Measurements from ENCODE around the gene SNRPB2. TPM values are rescaled to one million over a fixed set of nuclear protein-coding genes. Genes with fewer than 3 reads are reported as not detected.
A peak's percentile ranks its signal among the peaks of the same experiment; 100 is the strongest.

SNRPB2 gene
- total RNA-seq, 2 donors from 2014 or later = 75.9 to 89.2 TPM

GRCh38 chr20:16745204-16745603 is 15.4 kb downstream of the SNRPB2 start:
- H3K9me3 Mint-ChIP-seq = no peaks in the 10 kb centered on the region
- peaks cover 17% of the 10 kb centered on the region for H3K36me3 Mint-ChIP-seq (ENCODE audit: low read depth)
- Histone ChIP-seq H3K9ac (ENCODE audit: extremely low read depth, low read length, poor library complexity, severe bottlenecking) (no peak overlapping the region), H3K4me1 (ENCODE audit: control insufficient read depth, insufficient read depth, low read length) (no peaks in the 10 kb centered on the region), H3K9me3 (ENCODE audit: control insufficient read depth, low read length) (no peaks in the 10 kb centered on the region), H3K27me3 (ENCODE audit: control insufficient read depth, insufficient read depth, low read length, poor library complexity, severe bottlenecking) (no peaks in the 10 kb centered on the region), H3K36me3 (ENCODE audit: control insufficient read depth, insufficient read depth, low read length) (peaks cover 21% of the 10 kb centered on the region), H3K27ac (ENCODE audit: low read depth, low read length) (no peak overlapping the region), H3K4me3 (ENCODE audit: low read length) (no peak overlapping the region)
- no peak for TF ChIP-seq CTCF (conservative IDR thresholded peaks at IDR 0.05)
- H3K4me1 Mint-ChIP-seq = no peaks in the 10 kb centered on the region
- no peak for DNase-seq
- 92 to 97% methylated on average over 3 to 5 of the region's 5 CpGs for WGBS, 2 experiments (ENCODE audit: insufficient coverage in 1 of 2, insufficient read length in 1 of 2)
- no peaks in the 10 kb centered on the region for H3K27me3 Mint-ChIP-seq (ENCODE audit: insufficient read depth)
- H3K4me3 Mint-ChIP-seq = no peak overlapping the region
- no peak overlapping the region for H3K27ac Mint-ChIP-seq

- TF ChIP-seq CTCF (conservative IDR thresholded peaks at IDR 0.05) = peak; percentile 62
- peaks cover 3% of the 10 kb centered on the region for H3K36me3 Mint-ChIP-seq (ENCODE audit: low read depth)
- Histone ChIP-seq H3K27ac (ENCODE audit: low read depth, low read length) (no peak overlapping the region), H3K4me1 (ENCODE audit: control insufficient read depth, insufficient read depth, low read length) (no peaks in the 10 kb centered on the region), H3K27me3 (ENCODE audit: control insufficient read depth, insufficient read depth, low read length, poor library complexity, severe bottlenecking) (no peaks in the 10 kb centered on the region), H3K36me3 (ENCODE audit: control insufficient read depth, insufficient read depth, low read length) (no peaks in the 10 kb centered on the region), H3K4me3 (ENCODE audit: low read length) (no peak overlapping the region), H3K9ac (ENCODE audit: extremely low read depth, low read length, poor library complexity, severe bottlenecking) (no peak overlapping the region), H3K9me3 (ENCODE audit: control insufficient read depth, low read length) (no peaks in the 10 kb centered on the region)
- no peak for DNase-seq
- H3K27ac Mint-ChIP-seq = no peak overlapping the region
- 79 to 90% methylated on average over 2 to 3 of the region's 3 CpGs for WGBS, 2 experiments (ENCODE audit: insufficient coverage in 1 of 2, insufficient read length in 1 of 2)
- no peak overlapping the region for H3K4me3 Mint-ChIP-seq
- no peaks in the 10 kb centered on the region for H3K27me3 Mint-ChIP-seq (ENCODE audit: insufficient read depth)
- no peaks in the 10 kb centered on the region for H3K9me3 Mint-ChIP-seq
- peaks cover under 1% of the 10 kb centered on the region for H3K4me1 Mint-ChIP-seq
Observed at GRCh38 chr20:16747291-16747811, 17.5 kb downstream of the SNRPB2 start.

- no peak for DNase-seq
- 90 to 100% methylated on average over 2 to 5 of the region's 5 CpGs for WGBS, 2 experiments (ENCODE audit: insufficient coverage in 1 of 2, insufficient read length in 1 of 2)
- TF ChIP-seq CTCF (conservative IDR thresholded peaks at IDR 0.05) = no peak
- peaks cover 3% of the 10 kb centered on the region for H3K4me1 Mint-ChIP-seq
- Histone ChIP-seq H3K36me3 (ENCODE audit: control insufficient read depth, insufficient read depth, low read length) (no peaks in the 10 kb centered on the region), H3K4me1 (ENCODE audit: control insufficient read depth, insufficient read depth, low read length) (no peaks in the 10 kb centered on the region), H3K9ac (ENCODE audit: extremely low read depth, low read length, poor library complexity, severe bottlenecking) (no peak within 1 kb of the TSS), H3K27ac (ENCODE audit: low read depth, low read length) (no peak within 1 kb of the TSS), H3K27me3 (ENCODE audit: control insufficient read depth, insufficient read depth, low read length, poor library complexity, severe bottlenecking) (no peaks in the 10 kb centered on the region), H3K9me3 (ENCODE audit: control insufficient read depth, low read length) (no peaks in the 10 kb centered on the region), H3K4me3 (ENCODE audit: low read length) (no peak within 1 kb of the TSS)
- no peak within 1 kb of the TSS for H3K27ac Mint-ChIP-seq
- no peak within 1 kb of the TSS for H3K4me3 Mint-ChIP-seq
- no peaks in the 10 kb centered on the region for H3K36me3 Mint-ChIP-seq (ENCODE audit: low read depth)
- no peaks in the 10 kb centered on the region for H3K9me3 Mint-ChIP-seq
- H3K27me3 Mint-ChIP-seq (ENCODE audit: insufficient read depth) = no peaks in the 10 kb centered on the region
Observed at GRCh38 chr20:16748308-16748900, 18.6 kb downstream of the SNRPB2 start, which contains the start of gene OTOR. Gene OTOR, plus strand, starts transcription at chr20:16748358. Its CDS starts 44 bp downstream, at chr20:16748402.

Data from endodermal cell (in vitro differentiated cells).